Activated B cell treated with CpG ODN at 0.5 μM for 24 hours (primary cell): ENCODE results near the gene LARGE1. TPM values are rescaled to one million over a fixed set of nuclear protein-coding genes. Genes with fewer than 3 reads are reported as not detected.

ENCODE experiments used
- ATAC-seq: fragments of 200-7000 bp; cut with Tn5 transposase; one replicate; pipeline ENCODE4 v1.10.0; 2021; ENCODE audit warnings: low read depth, mild to moderate bottlenecking, moderate library complexity
- CTCF ChIA-PET: fragments of 350-600 bp; sonication (Branson Sonifier 250); formaldehyde crosslinking; loops from one replicate; lab custom pipeline; 2021; ENCODE audit warnings: antibody characterized with exemption; lab: Charles Lee
- POLR2A ChIA-PET: fragments of 350-600 bp; sonication (Branson Sonifier 250); formaldehyde crosslinking; loops from one replicate; lab custom pipeline; 2021; ENCODE audit warnings: antibody characterized with exemption; lab: Charles Lee
- DNase-seq: peaks from one replicate; pipeline ENCODE4 v3.0.0; 2022
- H3K27ac Mint-ChIP-seq: one replicate; pipeline ENCODE4 v1.8.0; 2020; ENCODE audit warnings: mixed read lengths
- H3K27me3 Mint-ChIP-seq: one replicate; pipeline ENCODE4 v1.8.0; 2021; ENCODE audit warnings: mixed read lengths
- H3K36me3 Mint-ChIP-seq: one replicate; pipeline ENCODE4 v1.8.0; 2021; ENCODE audit warnings: low read depth, mixed read lengths
- H3K4me1 Mint-ChIP-seq: one replicate; pipeline ENCODE4 v1.8.0; 2021; ENCODE audit warnings: mixed read lengths
- H3K4me3 Mint-ChIP-seq: one replicate; pipeline ENCODE4 v1.8.0; 2020; ENCODE audit warnings: mild to moderate bottlenecking, mixed read lengths
- H3K9me3 Mint-ChIP-seq: one replicate; pipeline ENCODE4 v1.8.0; 2020; ENCODE audit warnings: mixed read lengths
- intact Hi-C: fragments of 100-400 bp; cut with micrococcal nuclease; formaldehyde crosslinking; loops from one replicate; pipeline ENCODE4 v1.15.1; 2024
- total RNA-seq: library from RNA; stranded (reverse); gene quantifications from 2 replicates; pipeline ENCODE4 v1.2.3, GENCODE V29; 2022
- TF ChIP-seq, protein P1 (sequence below): fragments of 200-600 bp; IDR thresholded peaks from one replicate; pipeline ENCODE4 v1.8.0; 2022; ENCODE audit warnings: antibody characterized with exemption, mild to moderate bottlenecking

The LARGE1 gene
- total RNA-seq, 1 donor from 2014 or later = 22.2 TPM

DNA sequence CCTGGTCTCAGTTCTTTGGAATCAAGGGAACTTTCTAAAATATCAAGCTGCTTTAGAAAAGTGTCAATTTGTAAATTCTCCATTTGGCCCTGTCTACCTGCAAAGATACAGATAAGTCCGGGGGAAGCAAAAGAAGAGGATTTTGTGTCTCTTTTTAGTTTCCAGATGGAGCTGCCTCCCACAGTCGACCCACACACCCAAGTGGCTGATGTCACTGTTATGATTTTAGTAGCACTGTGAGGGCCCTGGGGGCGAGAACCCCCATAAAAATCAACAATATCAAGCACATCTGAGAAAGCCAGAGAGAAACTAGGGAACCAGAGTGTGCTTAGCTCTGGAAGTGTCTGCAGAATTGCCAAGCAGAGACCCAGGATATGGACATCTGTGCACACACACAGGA lies 212.7 kb downstream of the LARGE1 start:
- Mint-ChIP-seq H3K27me3 (no peaks in the 10 kb centered on the region), H3K27ac (no peak overlapping the region), H3K4me1 (peaks cover 10% of the 10 kb centered on the region), H3K9me3 (no peaks in the 10 kb centered on the region), H3K36me3 (peaks cover 27% of the 10 kb centered on the region), H3K4me3 (no peak overlapping the region)
- POLR2A ChIA-PET = no interaction called here
- ATAC-seq (no peak), DNase-seq (no peak)
- intact Hi-C loops = no loop called here
- CTCF ChIA-PET = interaction anchor here (1.3 kb wide), 1 partner anchor 216 kb away, joined by 3 read pairs; no protein-coding TSS in a partner anchor
- TF ChIP-seq, protein P1, sequence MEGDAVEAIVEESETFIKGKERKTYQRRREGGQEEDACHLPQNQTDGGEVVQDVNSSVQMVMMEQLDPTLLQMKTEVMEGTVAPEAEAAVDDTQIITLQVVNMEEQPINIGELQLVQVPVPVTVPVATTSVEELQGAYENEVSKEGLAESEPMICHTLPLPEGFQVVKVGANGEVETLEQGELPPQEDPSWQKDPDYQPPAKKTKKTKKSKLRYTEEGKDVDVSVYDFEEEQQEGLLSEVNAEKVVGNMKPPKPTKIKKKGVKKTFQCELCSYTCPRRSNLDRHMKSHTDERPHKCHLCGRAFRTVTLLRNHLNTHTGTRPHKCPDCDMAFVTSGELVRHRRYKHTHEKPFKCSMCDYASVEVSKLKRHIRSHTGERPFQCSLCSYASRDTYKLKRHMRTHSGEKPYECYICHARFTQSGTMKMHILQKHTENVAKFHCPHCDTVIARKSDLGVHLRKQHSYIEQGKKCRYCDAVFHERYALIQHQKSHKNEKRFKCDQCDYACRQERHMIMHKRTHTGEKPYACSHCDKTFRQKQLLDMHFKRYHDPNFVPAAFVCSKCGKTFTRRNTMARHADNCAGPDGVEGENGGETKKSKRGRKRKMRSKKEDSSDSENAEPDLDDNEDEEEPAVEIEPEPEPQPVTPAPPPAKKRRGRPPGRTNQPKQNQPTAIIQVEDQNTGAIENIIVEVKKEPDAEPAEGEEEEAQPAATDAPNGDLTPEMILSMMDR = no peak

DNA sequence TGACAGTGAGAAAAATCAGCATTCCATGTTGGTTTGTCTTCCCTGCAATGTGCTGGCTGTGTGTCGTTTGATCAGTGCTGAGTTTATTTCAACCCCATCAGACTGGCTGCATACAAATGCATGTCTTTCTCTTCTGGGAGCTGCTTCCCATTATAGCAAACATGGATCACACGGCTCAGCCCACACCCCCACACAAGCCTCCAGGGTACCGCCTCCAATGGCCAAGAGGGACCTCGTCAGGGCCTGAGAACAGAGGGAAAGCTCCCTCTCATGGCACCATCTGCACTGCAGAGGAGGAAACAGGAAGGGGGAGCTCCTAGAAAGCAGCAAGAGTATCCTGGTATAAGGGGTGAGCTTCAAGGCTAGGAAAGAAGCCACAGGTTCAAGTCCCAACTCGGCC lies 214.2 kb downstream of the LARGE1 start:
- intact Hi-C loops = no loop called here
- DNase-seq (no peak), ATAC-seq (no peak)
- Mint-ChIP-seq H3K27me3 (no peaks in the 10 kb centered on the region), H3K4me3 (no peak overlapping the region), H3K36me3 (peaks cover 30% of the 10 kb centered on the region), H3K4me1 (peaks cover 10% of the 10 kb centered on the region), H3K9me3 (no peaks in the 10 kb centered on the region), H3K27ac (no peak overlapping the region)
- ChIA-PET POLR2A (no interaction called here), CTCF (no interaction called here)
- TF ChIP-seq, protein P1 = no peak

DNA sequence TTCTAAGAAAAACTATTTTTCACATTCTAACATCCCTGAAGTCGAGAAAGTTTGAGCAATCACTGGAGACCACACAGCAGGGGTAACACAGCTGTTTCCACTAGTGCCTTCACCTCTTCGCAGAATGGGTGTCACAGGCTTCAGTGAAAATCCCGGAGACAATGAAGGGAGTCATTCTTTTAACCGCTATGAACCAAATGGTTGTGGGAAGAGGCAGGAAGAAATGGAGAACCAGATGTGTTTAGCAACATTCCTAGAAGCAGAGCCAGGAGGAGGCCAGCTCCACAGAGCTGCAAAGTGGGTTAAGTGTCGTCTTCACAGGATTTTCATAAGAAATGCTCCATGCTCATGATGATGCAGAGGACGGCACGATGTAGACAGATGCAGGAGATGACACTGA lies 221.1 kb downstream of the LARGE1 start:
- intact Hi-C loops = no loop called here
- Mint-ChIP-seq H3K9me3 (no peaks in the 10 kb centered on the region), H3K4me3 (no peak overlapping the region), H3K27me3 (no peaks in the 10 kb centered on the region), H3K36me3 (peaks cover 42% of the 10 kb centered on the region), H3K27ac (no peak overlapping the region), H3K4me1 (no peaks in the 10 kb centered on the region)
- ATAC-seq = no peak
- CTCF ChIA-PET = no interaction called here
- POLR2A ChIA-PET = no interaction called here
- TF ChIP-seq, protein P1 = no peak
- DNase-seq = no peak

DNA sequence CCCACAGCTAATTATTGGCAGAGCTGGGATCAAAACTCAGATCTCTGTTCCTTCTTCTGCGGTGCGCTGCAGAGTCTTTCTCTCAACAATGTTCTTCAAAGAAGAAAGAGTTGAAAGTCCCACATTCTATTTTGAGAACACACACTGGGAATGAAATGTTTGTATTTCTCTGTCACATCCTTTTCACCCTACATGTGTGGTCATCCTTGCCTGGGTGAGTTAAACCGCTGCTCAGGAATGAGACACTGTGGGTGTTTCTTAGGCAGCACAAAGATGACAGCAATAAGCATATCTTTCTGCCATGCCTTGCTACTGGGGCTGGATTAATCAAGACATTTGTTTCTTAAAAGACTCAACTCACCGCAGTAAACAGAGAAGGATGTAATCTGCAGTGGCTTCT lies 222.6 kb downstream of the LARGE1 start:
- Mint-ChIP-seq H3K36me3 (peaks cover 34% of the 10 kb centered on the region), H3K9me3 (peaks cover 3% of the 10 kb centered on the region), H3K4me1 (no peaks in the 10 kb centered on the region), H3K27me3 (no peaks in the 10 kb centered on the region), H3K4me3 (no peak overlapping the region), H3K27ac (no peak overlapping the region)
- ChIA-PET CTCF (no interaction called here), POLR2A (no interaction called here)
- ATAC-seq = no peak
- intact Hi-C loops = no loop called here
- TF ChIP-seq, protein P1 = no peak
- no peak for DNase-seq

DNA sequence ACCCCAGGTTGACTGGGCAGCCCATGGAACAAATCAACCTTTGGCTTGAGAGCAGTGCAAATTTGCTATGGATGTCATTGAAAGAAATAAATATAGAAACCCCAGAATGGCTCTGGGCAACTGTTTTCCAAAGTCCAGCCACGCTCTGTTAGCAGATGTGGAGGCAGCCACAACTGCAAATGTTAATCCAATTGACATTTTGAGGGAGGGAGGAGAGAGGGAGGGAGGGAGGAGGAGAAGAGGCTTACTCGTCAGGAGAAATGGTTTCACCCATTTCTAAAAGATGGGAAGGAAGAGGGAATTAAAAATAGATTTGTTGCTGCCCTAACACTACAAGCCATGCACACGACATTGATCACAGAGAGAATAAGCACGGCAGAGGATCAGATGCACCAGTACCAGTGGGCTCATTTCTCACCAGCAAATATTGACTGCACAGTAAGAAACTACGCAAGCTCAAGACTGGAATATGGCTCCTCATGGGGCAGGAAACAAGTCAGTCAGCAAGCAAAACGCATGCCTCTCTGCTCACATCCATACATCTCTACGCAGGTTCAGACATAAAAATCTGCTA lies 229.1 kb downstream of the LARGE1 start:
- ATAC-seq (no peak), DNase-seq (no peak)
- Mint-ChIP-seq H3K27me3 (no peaks in the 10 kb centered on the region), H3K27ac (no peak overlapping the region), H3K4me3 (no peak overlapping the region), H3K9me3 (peaks cover 3% of the 10 kb centered on the region), H3K4me1 (no peaks in the 10 kb centered on the region), H3K36me3 (peaks cover 15% of the 10 kb centered on the region)
- intact Hi-C loops = no loop called here
- POLR2A ChIA-PET = interaction anchor here (0.8 kb wide), 1 partner anchor 346 kb away, joined by 3 read pairs; no protein-coding TSS in a partner anchor
- CTCF ChIA-PET = no interaction called here
- TF ChIP-seq, protein P1 = no peak
